ENCODE data around the gene RALB. TPM values are rescaled to one million over a fixed set of nuclear protein-coding genes. Genes with fewer than 3 reads are reported as not detected.

RALB gene
- total RNA-seq, 1 donor from 2014 or later = 25.4 TPM

- no peak for TF ChIP-seq CTCF (IDR thresholded peaks at IDR 0.05)
- no peaks in the 10 kb centered on the region for H3K36me3 Mint-ChIP-seq (ENCODE audit: unreplicated experiment)
- H3K4me3 Mint-ChIP-seq (ENCODE audit: unreplicated experiment) = no peak overlapping the region
- no peak overlapping the region for H3K27ac Mint-ChIP-seq (ENCODE audit: unreplicated experiment)
- H3K27me3 Mint-ChIP-seq (ENCODE audit: unreplicated experiment) = no peaks in the 10 kb centered on the region
- no peaks in the 10 kb centered on the region for H3K4me1 Mint-ChIP-seq (ENCODE audit: unreplicated experiment)
- H3K9me3 Mint-ChIP-seq (ENCODE audit: unreplicated experiment) = no peaks in the 10 kb centered on the region
- no peak for DNase-seq (ENCODE audit: extremely low spot score, unreplicated experiment)
These were observed 42.4 kb upstream of the RALB start for GRCh38 chr2:120210270-120210693.

- no peak for DNase-seq (ENCODE audit: extremely low spot score, unreplicated experiment)
- H3K4me1 Mint-ChIP-seq (ENCODE audit: unreplicated experiment) = peaks cover 18% of the 10 kb centered on the region
- H3K9me3 Mint-ChIP-seq (ENCODE audit: unreplicated experiment) = no peaks in the 10 kb centered on the region
- H3K4me3 Mint-ChIP-seq (ENCODE audit: unreplicated experiment) = no peak overlapping the region
- TF ChIP-seq CTCF (IDR thresholded peaks at IDR 0.05) = no peak
- H3K36me3 Mint-ChIP-seq (ENCODE audit: unreplicated experiment) = peaks cover 34% of the 10 kb centered on the region
- H3K27me3 Mint-ChIP-seq (ENCODE audit: unreplicated experiment) = no peaks in the 10 kb centered on the region
- H3K27ac Mint-ChIP-seq (ENCODE audit: unreplicated experiment) = no peak overlapping the region
These were observed 34.5 kb upstream of the RALB start for GRCh38 chr2:120218181-120218580.

GRCh38 chr2:120219291-120219690 lies 33.4 kb upstream of the RALB start:
- Mint-ChIP-seq H3K27me3 (ENCODE audit: unreplicated experiment) (no peaks in the 10 kb centered on the region), H3K4me1 (ENCODE audit: unreplicated experiment) (peaks cover 22% of the 10 kb centered on the region), H3K4me3 (ENCODE audit: unreplicated experiment) (no peak overlapping the region), H3K27ac (ENCODE audit: unreplicated experiment) (no peak overlapping the region), H3K9me3 (ENCODE audit: unreplicated experiment) (no peaks in the 10 kb centered on the region), H3K36me3 (ENCODE audit: unreplicated experiment) (peaks cover 34% of the 10 kb centered on the region)
- TF ChIP-seq CTCF (IDR thresholded peaks at IDR 0.05) = no peak
- no peak for DNase-seq (ENCODE audit: extremely low spot score, unreplicated experiment)

GRCh38 chr2:120219766-120220165 lies 32.9 kb upstream of the RALB start:
- H3K4me3 Mint-ChIP-seq (ENCODE audit: unreplicated experiment) = no peak overlapping the region
- no peaks in the 10 kb centered on the region for H3K27me3 Mint-ChIP-seq (ENCODE audit: unreplicated experiment)
- no peak overlapping the region for H3K27ac Mint-ChIP-seq (ENCODE audit: unreplicated experiment)
- peaks cover 34% of the 10 kb centered on the region for H3K36me3 Mint-ChIP-seq (ENCODE audit: unreplicated experiment)
- H3K9me3 Mint-ChIP-seq (ENCODE audit: unreplicated experiment) = no peaks in the 10 kb centered on the region
- DNase-seq (ENCODE audit: extremely low spot score, unreplicated experiment) = no peak
- peaks cover 22% of the 10 kb centered on the region for H3K4me1 Mint-ChIP-seq (ENCODE audit: unreplicated experiment)
- no peak for TF ChIP-seq CTCF (IDR thresholded peaks at IDR 0.05)

- Mint-ChIP-seq H3K27ac (ENCODE audit: unreplicated experiment) (no peak overlapping the region), H3K4me1 (ENCODE audit: unreplicated experiment) (peaks cover 22% of the 10 kb centered on the region), H3K27me3 (ENCODE audit: unreplicated experiment) (no peaks in the 10 kb centered on the region), H3K9me3 (ENCODE audit: unreplicated experiment) (no peaks in the 10 kb centered on the region), H3K36me3 (ENCODE audit: unreplicated experiment) (peaks cover 34% of the 10 kb centered on the region), H3K4me3 (ENCODE audit: unreplicated experiment) (no peak overlapping the region)
- DNase-seq (ENCODE audit: extremely low spot score, unreplicated experiment) = no peak
- no peak for TF ChIP-seq CTCF (IDR thresholded peaks at IDR 0.05)
These were observed 31.9 kb upstream of the RALB start for GRCh38 chr2:120220756-120221155.
